Stomach (tissue), 4 donors: ENCODE measurements around the gene CALML6.

Experiments used
- CTCF ChIP-seq, 7 experiments: fragments of 450-650 bp in 4 of 7; fragments of 200-600 bp in 3 of 7; sonication (generic) in 3 of 7; IDR thresholded peaks; one replicate each; pipeline ENCODE4 v1.5.1; 2016 to 2019; ENCODE audit warnings: antibody characterized with exemption in 7 of 7, control low read depth in 2 of 7, mild to moderate bottlenecking in 1 of 7
- EP300 ChIP-seq: sonication (generic); formaldehyde crosslinking; IDR thresholded peaks from one replicate; pipeline ENCODE4 v1.6.1; 2017; ENCODE audit warnings: antibody characterized with exemption
- POLR2A ChIP-seq, 4 donors: fragments of 450-650 bp; IDR thresholded peaks; one replicate each; pipeline ENCODE4 v1.6.1; 2016; ENCODE audit warnings: antibody characterized with exemption in 4 of 4, control low read depth in 2 of 4, mild to moderate bottlenecking in 1 of 4, moderate library complexity in 1 of 4
- POLR2AphosphoS5 ChIP-seq, 3 donors: sonication (generic); formaldehyde crosslinking; IDR thresholded peaks; one replicate each; pipeline ENCODE4 v1.6.1; 2016; ENCODE audit warnings: antibody characterized with exemption in 3 of 3

- TF ChIP-seq POLR2A (IDR thresholded peaks at IDR 0.05) (no peak), CTCF (IDR thresholded peaks at IDR 0.05) (no peak), EP300 (no peak), POLR2AphosphoS5 (IDR thresholded peaks at IDR 0.05) (no peak)
These were observed 39.9 kb downstream of the CALML6 start for GRCh38 chr1:1954831-1955441.
